GM21381 (cell line): ENCODE measurements around the gene SPATA12.

ENCODE experiments used
- ATAC-seq: cut with Tn5 transposase; IDR thresholded peaks from one replicate; pipeline ENCODE4 v1.9.1; 2021; ENCODE audit warnings: mild to moderate bottlenecking, moderate library complexity; ENCODE audit not compliant: unreplicated experiment

Gene SPATA12

GRCh38 chr3:57110214-57110613 is 49.8 kb downstream of the SPATA12 start:
- ATAC-seq, result no peak

DNA sequence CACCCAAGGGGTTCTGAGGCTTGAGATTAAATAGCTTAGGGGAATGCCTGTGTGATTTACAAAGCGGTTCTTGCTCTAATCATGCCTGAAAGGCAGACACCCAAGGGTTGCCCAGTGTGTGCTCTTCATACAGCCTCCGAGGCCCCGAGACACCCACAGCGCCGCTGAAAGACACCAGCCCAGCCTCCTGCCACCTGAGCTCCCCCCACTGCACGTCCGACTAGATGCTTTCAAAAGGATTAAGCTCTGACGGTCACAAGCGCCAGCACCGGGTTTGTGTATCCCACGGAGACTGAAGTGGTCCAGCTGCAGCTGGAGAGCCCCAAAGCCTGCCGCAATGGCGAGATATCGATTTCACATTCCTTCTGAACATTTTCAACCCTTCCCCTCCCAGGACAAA is 50.3 kb downstream of the SPATA12 start:
- ATAC-seq, result no peak

DNA sequence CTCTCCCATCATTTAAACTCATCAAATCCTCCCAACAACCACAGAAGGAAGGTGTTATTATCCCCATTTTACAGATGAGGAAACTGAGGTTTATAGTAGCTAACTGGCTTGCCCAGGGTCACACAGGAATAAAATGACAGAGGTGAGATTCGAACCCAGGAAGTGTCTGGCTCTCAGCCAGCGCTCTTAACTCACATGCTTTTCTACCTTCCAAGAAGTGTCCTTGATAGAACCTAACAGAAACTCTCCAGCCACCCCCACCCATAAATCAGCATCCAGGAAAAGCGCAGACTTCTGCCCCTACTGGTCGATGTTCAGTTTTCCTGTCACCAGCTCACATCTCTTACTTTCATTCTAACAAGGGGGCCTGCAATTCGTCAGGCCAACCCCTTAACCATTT is 51.7 kb downstream of the SPATA12 start:
- no peak for ATAC-seq

- no peak for ATAC-seq
These were observed 56.0 kb downstream of the SPATA12 start for GRCh38 chr3:57116501-57116900.

DNA sequence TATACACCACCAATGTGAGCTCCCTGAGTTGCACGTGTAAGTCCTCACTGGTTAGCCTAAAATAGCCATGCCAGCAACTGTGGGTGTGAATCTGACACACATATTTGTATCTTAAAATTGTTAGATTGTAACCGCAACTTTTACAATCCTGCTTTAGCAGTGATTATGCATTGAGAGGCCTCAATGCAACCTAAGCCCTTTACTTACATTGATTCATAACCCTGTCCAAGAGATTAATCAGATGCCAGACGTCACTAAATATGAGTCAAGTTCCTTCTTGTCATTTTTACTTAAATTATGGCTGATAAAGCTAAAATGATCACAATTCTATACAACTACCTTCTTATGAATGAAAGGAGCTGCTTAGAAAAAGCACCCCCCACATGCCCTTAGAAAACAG is 57.8 kb downstream of the SPATA12 start:
- no peak for ATAC-seq

GRCh38 chr3:57120040-57120439 is 59.6 kb downstream of the SPATA12 start:
- no peak for ATAC-seq

- no peak for ATAC-seq
These were observed 60.1 kb downstream of the SPATA12 start for GRCh38 chr3:57120451-57121174.
